ENCODE measurements around the gene OSBPL6.

Gene OSBPL6

DNA sequence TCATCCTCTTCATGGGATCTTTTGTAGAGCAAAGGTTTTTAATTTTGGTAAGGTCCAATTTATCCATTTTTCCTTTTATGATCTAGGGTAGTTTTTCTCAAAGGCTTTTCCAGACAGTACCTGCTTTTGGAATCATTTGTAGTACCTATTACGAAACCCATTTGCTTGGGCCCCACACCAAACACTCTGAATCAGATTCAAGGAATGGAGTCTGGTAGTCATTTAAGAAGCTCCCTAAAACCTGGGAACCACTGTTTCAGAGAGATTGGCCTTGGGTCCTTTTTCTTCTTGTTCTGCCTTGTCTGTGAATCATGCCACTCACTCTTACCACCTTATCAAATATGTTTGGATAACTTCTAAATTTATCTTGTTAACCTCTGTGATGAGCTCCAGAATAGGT, 40.3 kb downstream of the OSBPL6 start (continued):
- TF ChIP-seq, protein P1, sequence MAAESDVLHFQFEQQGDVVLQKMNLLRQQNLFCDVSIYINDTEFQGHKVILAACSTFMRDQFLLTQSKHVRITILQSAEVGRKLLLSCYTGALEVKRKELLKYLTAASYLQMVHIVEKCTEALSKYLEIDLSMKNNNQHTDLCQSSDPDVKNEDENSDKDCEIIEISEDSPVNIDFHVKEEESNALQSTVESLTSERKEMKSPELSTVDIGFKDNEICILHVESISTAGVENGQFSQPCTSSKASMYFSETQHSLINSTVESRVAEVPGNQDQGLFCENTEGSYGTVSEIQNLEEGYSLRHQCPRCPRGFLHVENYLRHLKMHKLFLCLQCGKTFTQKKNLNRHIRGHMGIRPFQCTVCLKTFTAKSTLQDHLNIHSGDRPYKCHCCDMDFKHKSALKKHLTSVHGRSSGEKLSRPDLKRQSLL (tag by site-specific recombination; IDR thresholded peaks at IDR 0.05) = no peak
- TF ChIP-seq ZNF202 (tag by site-specific recombination; IDR thresholded peaks at IDR 0.05; ENCODE audit: borderline replicate concordance) = no peak
- no peak for TF ChIP-seq ZNF549 (tag by site-specific recombination; IDR thresholded peaks at IDR 0.05)
- TF ChIP-seq SP2 (tag by site-specific recombination; IDR thresholded peaks at IDR 0.05) = no peak

DNA sequence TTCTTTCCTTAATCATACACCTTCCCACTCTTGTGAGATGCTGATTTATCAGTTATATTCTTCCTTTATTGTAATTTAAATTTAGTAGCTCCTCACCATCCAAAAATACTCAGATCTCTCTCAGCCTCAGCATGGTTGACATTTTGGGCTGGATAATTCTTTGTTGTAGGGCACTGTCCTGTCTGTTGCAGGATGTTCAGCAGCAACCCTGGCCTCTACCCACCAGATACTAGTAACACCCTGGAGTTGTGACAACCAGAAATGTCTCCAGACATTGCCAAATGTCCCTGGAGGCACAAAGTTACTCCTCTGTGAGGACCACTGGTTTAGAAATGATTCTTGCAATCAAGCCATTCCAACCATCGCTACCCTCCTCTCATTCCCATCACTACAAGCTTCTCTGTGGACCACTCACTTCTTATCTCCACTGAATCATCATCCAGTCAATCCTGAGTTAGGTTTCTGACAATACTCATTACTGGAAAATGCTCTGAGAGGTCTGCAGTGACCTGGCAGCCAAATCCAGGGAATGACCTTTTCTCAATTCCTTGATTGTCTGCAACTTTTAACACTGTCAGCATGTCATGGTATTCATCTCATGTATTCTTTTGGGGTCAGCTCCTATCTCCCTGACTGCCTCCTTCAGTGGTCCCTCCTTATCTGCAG, 43.3 kb downstream of the OSBPL6 start:
- Histone ChIP-seq H3K4me3 (ENCODE audit: low read depth, low read length) (no peak overlapping the region), H3K9me3 (ENCODE audit: control insufficient read depth, insufficient read depth, low read depth, low read length) (no peaks in the 10 kb centered on the region), H3K36me3 (ENCODE audit: control insufficient read depth in 2 of 2, insufficient read depth in 1 of 2, low read length in 2 of 2) (no peaks in the 10 kb centered on the region), H3K27ac (ENCODE audit: extremely low read depth, low read depth, low read length) (no peak overlapping the region), H3K4me1 (ENCODE audit: control insufficient read depth, insufficient read depth, low read length) (peaks cover 5% of the 10 kb centered on the region)
- ChIA-PET CTCF (no interaction called here), POLR2A (no interaction called here)
- TF ChIP-seq ZNF266 (tag by site-specific recombination; IDR thresholded peaks at IDR 0.05; ENCODE audit: low read depth) = no peak
- no peak for TF ChIP-seq ZNF654 (tag by site-specific recombination; IDR thresholded peaks at IDR 0.05; ENCODE audit: low read depth)

DNA sequence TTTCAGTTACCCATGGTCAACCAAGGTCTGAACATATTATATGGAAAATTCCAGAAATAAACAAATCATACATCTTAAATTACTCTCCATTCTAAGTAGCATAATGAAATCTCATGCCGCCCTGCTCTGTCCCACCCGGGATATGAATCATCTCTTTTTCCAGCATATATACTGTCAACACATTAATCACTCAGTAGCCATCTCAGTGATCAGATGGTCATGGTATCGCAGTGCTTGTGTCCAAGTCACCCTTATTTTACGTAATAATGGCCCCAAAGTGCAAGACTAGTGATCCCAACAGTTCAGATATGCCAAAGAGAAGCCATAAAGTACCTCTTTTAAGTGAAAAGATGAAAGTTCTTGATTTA, 43.8 kb downstream of the OSBPL6 start:
- no peaks in the 10 kb centered on the region for H3K9me3 ChIP-seq (ENCODE audit: control insufficient read depth, insufficient read depth, low read depth, low read length)
- CTCF ChIA-PET = no interaction called here
- no peak overlapping the region for H3K4me3 ChIP-seq (ENCODE audit: low read depth, low read length)
- no peak overlapping the region for H3K27ac ChIP-seq (ENCODE audit: extremely low read depth, low read depth, low read length)
- H3K4me1 ChIP-seq (ENCODE audit: control insufficient read depth, insufficient read depth, low read length) = peaks cover 5% of the 10 kb centered on the region
- no peak for TF ChIP-seq ZNF600 (tag by site-specific recombination; IDR thresholded peaks at IDR 0.05)
- TF ChIP-seq, protein P2, sequence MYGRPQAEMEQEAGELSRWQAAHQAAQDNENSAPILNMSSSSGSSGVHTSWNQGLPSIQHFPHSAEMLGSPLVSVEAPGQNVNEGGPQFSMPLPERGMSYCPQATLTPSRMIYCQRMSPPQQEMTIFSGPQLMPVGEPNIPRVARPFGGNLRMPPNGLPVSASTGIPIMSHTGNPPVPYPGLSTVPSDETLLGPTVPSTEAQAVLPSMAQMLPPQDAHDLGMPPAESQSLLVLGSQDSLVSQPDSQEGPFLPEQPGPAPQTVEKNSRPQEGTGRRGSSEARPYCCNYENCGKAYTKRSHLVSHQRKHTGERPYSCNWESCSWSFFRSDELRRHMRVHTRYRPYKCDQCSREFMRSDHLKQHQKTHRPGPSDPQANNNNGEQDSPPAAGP (tag by site-specific recombination; IDR thresholded peaks at IDR 0.05) = no peak
- TF ChIP-seq ZNF239 (tag by site-specific recombination; IDR thresholded peaks at IDR 0.05) = no peak
- no peak for TF ChIP-seq ZNF23 (tag by site-specific recombination; IDR thresholded peaks at IDR 0.05; ENCODE audit: borderline replicate concordance)
- TF ChIP-seq, protein P3, sequence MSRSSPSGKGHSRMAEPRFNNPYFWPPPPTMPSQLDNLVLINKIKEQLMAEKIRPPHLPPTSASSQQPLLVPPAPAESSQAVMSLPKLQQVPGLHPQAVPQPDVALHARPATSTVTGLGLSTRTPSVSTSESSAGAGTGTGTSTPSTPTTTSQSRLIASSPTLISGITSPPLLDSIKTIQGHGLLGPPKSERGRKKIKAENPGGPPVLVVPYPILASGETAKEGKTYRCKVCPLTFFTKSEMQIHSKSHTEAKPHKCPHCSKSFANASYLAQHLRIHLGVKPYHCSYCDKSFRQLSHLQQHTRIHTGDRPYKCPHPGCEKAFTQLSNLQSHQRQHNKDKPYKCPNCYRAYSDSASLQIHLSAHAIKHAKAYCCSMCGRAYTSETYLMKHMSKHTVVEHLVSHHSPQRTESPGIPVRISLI (tag by site-specific recombination; IDR thresholded peaks at IDR 0.05) = no peak
- TF ChIP-seq, protein P4, sequence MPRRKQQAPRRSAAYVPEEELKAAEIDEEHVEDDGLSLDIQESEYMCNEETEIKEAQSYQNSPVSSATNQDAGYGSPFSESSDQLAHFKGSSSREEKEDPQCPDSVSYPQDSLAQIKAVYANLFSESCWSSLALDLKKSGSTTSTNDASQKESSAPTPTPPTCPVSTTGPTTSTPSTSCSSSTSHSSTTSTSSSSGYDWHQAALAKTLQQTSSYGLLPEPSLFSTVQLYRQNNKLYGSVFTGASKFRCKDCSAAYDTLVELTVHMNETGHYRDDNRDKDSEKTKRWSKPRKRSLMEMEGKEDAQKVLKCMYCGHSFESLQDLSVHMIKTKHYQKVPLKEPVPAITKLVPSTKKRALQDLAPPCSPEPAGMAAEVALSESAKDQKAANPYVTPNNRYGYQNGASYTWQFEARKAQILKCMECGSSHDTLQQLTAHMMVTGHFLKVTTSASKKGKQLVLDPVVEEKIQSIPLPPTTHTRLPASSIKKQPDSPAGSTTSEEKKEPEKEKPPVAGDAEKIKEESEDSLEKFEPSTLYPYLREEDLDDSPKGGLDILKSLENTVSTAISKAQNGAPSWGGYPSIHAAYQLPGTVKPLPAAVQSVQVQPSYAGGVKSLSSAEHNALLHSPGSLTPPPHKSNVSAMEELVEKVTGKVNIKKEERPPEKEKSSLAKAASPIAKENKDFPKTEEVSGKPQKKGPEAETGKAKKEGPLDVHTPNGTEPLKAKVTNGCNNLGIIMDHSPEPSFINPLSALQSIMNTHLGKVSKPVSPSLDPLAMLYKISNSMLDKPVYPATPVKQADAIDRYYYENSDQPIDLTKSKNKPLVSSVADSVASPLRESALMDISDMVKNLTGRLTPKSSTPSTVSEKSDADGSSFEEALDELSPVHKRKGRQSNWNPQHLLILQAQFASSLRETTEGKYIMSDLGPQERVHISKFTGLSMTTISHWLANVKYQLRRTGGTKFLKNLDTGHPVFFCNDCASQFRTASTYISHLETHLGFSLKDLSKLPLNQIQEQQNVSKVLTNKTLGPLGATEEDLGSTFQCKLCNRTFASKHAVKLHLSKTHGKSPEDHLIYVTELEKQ (tag by site-specific recombination; IDR thresholded peaks at IDR 0.05; ENCODE audit: borderline replicate concordance) = no peak
- POLR2A ChIA-PET = no interaction called here
- H3K36me3 ChIP-seq (ENCODE audit: control insufficient read depth in 2 of 2, insufficient read depth in 1 of 2, low read length in 2 of 2) = no peaks in the 10 kb centered on the region

DNA sequence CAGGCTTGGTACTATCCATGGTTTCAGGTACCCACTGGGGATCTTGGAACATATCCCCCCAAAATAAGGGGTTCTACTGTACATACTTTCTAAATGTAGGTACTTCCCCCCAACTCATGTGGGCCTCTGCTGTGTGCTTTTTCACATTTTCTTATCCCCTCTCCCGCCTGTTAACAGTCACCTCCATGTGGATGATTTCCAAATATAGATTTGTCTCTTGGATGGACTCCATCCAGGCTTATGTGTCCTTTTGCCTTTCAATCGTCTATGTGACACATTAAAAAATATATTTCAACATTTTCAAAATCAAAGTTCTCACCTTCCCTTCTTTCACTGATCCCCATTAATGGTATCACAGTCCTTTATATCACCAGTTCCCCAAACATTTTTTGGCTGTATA, 44.4 kb downstream of the OSBPL6 start:
- no peaks in the 10 kb centered on the region for H3K9me3 ChIP-seq (ENCODE audit: control insufficient read depth, insufficient read depth, low read depth, low read length)
- POLR2A ChIA-PET = no interaction called here
- no peak overlapping the region for H3K27ac ChIP-seq (ENCODE audit: extremely low read depth, low read depth, low read length)
- CTCF ChIA-PET = no interaction called here
- no peak overlapping the region for H3K4me3 ChIP-seq (ENCODE audit: low read depth, low read length)
- H3K4me1 ChIP-seq (ENCODE audit: control insufficient read depth, insufficient read depth, low read length) = peaks cover 5% of the 10 kb centered on the region
- TF ChIP-seq ZNF585B (tag by site-specific recombination; IDR thresholded peaks at IDR 0.05) = no peak
- no peak for TF ChIP-seq ZNF510 (tag by site-specific recombination; IDR thresholded peaks at IDR 0.05; ENCODE audit: insufficient replicate concordance)
- no peak for TF ChIP-seq HOXA7 (CRISPR knock-in tag; IDR thresholded peaks at IDR 0.05; ENCODE audit: borderline replicate concordance)
- TF ChIP-seq ZNF473 (tag by site-specific recombination; IDR thresholded peaks at IDR 0.05) = no peak
- no peak for TF ChIP-seq ZNF561 (tag by site-specific recombination; IDR thresholded peaks at IDR 0.05; ENCODE audit: borderline replicate concordance)
- H3K36me3 ChIP-seq (ENCODE audit: control insufficient read depth in 2 of 2, insufficient read depth in 1 of 2, low read length in 2 of 2) = no peaks in the 10 kb centered on the region

Measured in HEK293 (cell line).